Measurements from ENCODE around the gene CAMTA1. TPM values are rescaled to one million over a fixed set of nuclear protein-coding genes. Genes with fewer than 3 reads are reported as not detected.

The CAMTA1 gene
- polyA plus RNA-seq, 1 donor (not counting 4 experiments of a cell fraction or from before 2014, with no cell fraction given): 51.4 TPM

DNA sequence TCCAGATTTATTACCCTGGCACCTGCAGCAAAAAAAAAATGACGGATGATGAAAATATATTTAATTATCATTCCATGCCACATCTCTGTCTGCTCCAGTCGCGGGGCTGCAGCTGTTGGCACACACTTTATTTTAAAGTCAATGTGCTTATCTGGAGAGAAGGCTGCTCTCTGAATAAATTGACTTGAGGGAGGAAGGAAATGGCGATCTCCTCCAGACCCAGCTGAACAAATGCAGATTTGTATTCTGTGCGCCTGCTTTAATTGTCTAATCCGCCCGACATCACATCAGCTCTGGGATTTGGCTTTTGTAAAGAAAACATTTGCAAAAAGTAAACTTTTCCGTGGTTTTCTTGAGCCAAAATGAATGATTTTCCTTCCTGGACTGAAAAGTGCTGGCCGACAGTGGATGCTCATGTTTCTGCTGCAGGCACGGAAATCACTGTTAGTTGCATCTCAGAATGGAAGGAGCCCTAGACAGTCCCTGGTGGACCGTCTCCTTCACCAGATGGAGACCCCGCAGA, 150.2 kb downstream of the CAMTA1 start:
- Histone ChIP-seq H3K36me3 (ENCODE audit: control insufficient read depth in 2 of 2, extremely low read depth in 1 of 2, insufficient read depth in 2 of 2, low read length in 2 of 2) (no peaks in the 10 kb centered on the region), H4K20me1 (ENCODE audit: control insufficient read depth, extremely low read depth, insufficient read depth, low read length) (no peaks in the 10 kb centered on the region), H3K27ac (ENCODE audit: control insufficient read depth, insufficient read depth, low read length) (no peak overlapping the region), H2AFZ (ENCODE audit: control insufficient read depth, low read length) (no peak overlapping the region), H3K9me1 (ENCODE audit: control insufficient read depth, extremely low read depth, insufficient read depth, low read length) (no peaks in the 10 kb centered on the region), H3K27me3 (ENCODE audit: control insufficient read depth, extremely low read depth, insufficient read depth, low read length) (peaks cover 27% of the 10 kb centered on the region), H3K79me2 (ENCODE audit: control insufficient read depth, insufficient read depth, low read length) (no peaks in the 10 kb centered on the region), H3K9ac (ENCODE audit: control insufficient read depth, extremely low read depth, insufficient read depth, low read length) (no peak overlapping the region), H3K9me3 (ENCODE audit: control insufficient read depth, low read depth, low read length) (no peaks in the 10 kb centered on the region), H3K4me3 (ENCODE audit: control insufficient read depth in 2 of 3, extremely low read depth in 1 of 3, insufficient read depth in 2 of 3, low read depth in 1 of 3, low read length in 3 of 3) (no peak overlapping the region), H3K4me1 (ENCODE audit: control insufficient read depth, extremely low read depth, insufficient read depth, low read length) (no peaks in the 10 kb centered on the region), H3K4me2 (ENCODE audit: control insufficient read depth, extremely low read depth, insufficient read depth, low read depth, low read length) (no peak overlapping the region)
- DNase-seq (ENCODE audit: low read depth, low spot score) (no peak), FAIRE-seq (no peak)
- dilution Hi-C loops (cut with MboI; ENCODE audit: extremely low pct_ligation_motif_present, low sequenced_read_pairs): no loop called here
- TF ChIP-seq, protein P1, sequence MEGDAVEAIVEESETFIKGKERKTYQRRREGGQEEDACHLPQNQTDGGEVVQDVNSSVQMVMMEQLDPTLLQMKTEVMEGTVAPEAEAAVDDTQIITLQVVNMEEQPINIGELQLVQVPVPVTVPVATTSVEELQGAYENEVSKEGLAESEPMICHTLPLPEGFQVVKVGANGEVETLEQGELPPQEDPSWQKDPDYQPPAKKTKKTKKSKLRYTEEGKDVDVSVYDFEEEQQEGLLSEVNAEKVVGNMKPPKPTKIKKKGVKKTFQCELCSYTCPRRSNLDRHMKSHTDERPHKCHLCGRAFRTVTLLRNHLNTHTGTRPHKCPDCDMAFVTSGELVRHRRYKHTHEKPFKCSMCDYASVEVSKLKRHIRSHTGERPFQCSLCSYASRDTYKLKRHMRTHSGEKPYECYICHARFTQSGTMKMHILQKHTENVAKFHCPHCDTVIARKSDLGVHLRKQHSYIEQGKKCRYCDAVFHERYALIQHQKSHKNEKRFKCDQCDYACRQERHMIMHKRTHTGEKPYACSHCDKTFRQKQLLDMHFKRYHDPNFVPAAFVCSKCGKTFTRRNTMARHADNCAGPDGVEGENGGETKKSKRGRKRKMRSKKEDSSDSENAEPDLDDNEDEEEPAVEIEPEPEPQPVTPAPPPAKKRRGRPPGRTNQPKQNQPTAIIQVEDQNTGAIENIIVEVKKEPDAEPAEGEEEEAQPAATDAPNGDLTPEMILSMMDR (optimal IDR thresholded peaks at IDR 0.05 in 1 of 3, IDR thresholded peaks at IDR 0.05 in 1 of 3, conservative IDR thresholded peaks at IDR 0.05 in 1 of 3; ENCODE audit: extremely low read depth in 1 of 3, insufficient read depth in 2 of 3, low read length in 3 of 3): no peak
- no peak for TF ChIP-seq EZH2 (IDR thresholded peaks at IDR 0.05; ENCODE audit: low read length)

DNA sequence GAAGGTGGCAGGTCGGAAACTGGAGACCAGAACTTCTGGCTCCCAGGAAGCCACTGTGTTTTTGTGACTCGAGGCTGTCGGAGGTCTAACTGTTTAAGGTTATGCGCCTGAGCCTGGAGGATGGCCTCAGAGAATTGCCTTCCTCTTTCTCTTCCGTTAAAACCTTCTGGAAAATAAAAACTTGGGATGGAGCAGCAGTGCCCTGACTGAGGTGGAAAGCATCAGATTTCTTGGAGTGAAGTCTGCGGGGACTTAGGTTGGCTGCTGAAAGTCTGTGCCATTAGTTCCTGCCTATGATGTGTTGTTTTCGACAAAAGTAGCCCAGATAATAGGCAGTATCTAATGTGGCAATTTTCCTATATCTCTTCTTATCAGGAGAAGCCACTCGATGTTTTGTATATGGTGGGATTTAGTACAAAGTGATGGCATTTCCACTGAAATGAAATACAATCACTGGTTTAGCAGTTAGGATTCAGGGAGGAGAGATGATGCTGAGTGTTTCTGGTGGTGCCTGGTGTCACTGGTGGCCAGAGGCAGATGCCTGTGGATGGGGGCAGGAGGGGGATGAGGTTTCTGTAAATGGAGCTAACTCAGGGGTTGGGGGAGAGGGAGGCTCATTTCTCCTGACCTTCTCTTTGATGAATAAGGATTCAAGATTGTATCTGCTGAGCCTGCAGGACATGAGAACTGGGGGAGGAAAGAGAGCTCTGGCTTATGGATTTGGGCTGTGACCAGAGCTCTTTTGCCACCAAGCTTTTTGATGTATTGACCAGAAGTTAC, 150.8 kb downstream of the CAMTA1 start:
- no peaks in the 10 kb centered on the region for H3K36me3 ChIP-seq (ENCODE audit: control insufficient read depth in 2 of 2, extremely low read depth in 1 of 2, insufficient read depth in 2 of 2, low read length in 2 of 2)
- no peak overlapping the region for H2AFZ ChIP-seq (ENCODE audit: control insufficient read depth, low read length)
- no peaks in the 10 kb centered on the region for H4K20me1 ChIP-seq (ENCODE audit: control insufficient read depth, extremely low read depth, insufficient read depth, low read length)
- H3K4me1 ChIP-seq (ENCODE audit: control insufficient read depth, extremely low read depth, insufficient read depth, low read length): no peaks in the 10 kb centered on the region
- no peak overlapping the region for H3K4me3 ChIP-seq (ENCODE audit: control insufficient read depth in 2 of 3, extremely low read depth in 1 of 3, insufficient read depth in 2 of 3, low read depth in 1 of 3, low read length in 3 of 3)
- H3K79me2 ChIP-seq (ENCODE audit: control insufficient read depth, insufficient read depth, low read length): no peaks in the 10 kb centered on the region
- no peak for FAIRE-seq
- H3K27ac ChIP-seq (ENCODE audit: control insufficient read depth, insufficient read depth, low read length): no peak overlapping the region
- DNase-seq (ENCODE audit: low read depth, low spot score): no peak
- dilution Hi-C loops (cut with MboI; ENCODE audit: extremely low pct_ligation_motif_present, low sequenced_read_pairs): no loop called here
- no peak overlapping the region for H3K4me2 ChIP-seq (ENCODE audit: control insufficient read depth, extremely low read depth, insufficient read depth, low read depth, low read length)
- H3K27me3 ChIP-seq (ENCODE audit: control insufficient read depth, extremely low read depth, insufficient read depth, low read length): peaks cover 27% of the 10 kb centered on the region
- H3K9me3 ChIP-seq (ENCODE audit: control insufficient read depth, low read depth, low read length): no peaks in the 10 kb centered on the region
- H3K9ac ChIP-seq (ENCODE audit: control insufficient read depth, extremely low read depth, insufficient read depth, low read length): no peak overlapping the region
- H3K9me1 ChIP-seq (ENCODE audit: control insufficient read depth, extremely low read depth, insufficient read depth, low read length): no peaks in the 10 kb centered on the region
- no peak for TF ChIP-seq EZH2 (IDR thresholded peaks at IDR 0.05; ENCODE audit: low read length)
- TF ChIP-seq, protein P1 (optimal IDR thresholded peaks at IDR 0.05 in 1 of 3, IDR thresholded peaks at IDR 0.05 in 1 of 3, conservative IDR thresholded peaks at IDR 0.05 in 1 of 3; ENCODE audit: extremely low read depth in 1 of 3, insufficient read depth in 2 of 3, low read length in 3 of 3): no peak

All from keratinocyte (primary cell).